ENCODE measurements around the gene MPPED1. TPM values are rescaled to one million over a fixed set of nuclear protein-coding genes. Genes with fewer than 3 reads are reported as not detected.

Gene MPPED1
- polyA plus RNA-seq, 1 of the 3 experiments (the other 2 are of a cell fraction): 0.03 TPM

GRCh38 chr22:43502306-43502874, 90.6 kb downstream of the MPPED1 start:
- Histone ChIP-seq H2AFZ (ENCODE audit: low read depth) (no peak overlapping the region), H3K4me2 (no peak overlapping the region), H3K4me3 (ENCODE audit: low read depth in 2 of 2, low read length in 1 of 2) (no peak overlapping the region), H3K36me3 (replicated peaks in 1 of 2; ENCODE audit: control insufficient read depth in 1 of 2, insufficient read depth in 2 of 2, low read length in 1 of 2) (no peaks in the 10 kb centered on the region), H3K27me3 (ENCODE audit: insufficient read depth) (no peaks in the 10 kb centered on the region), H3K4me1 (ENCODE audit: control insufficient read depth in 1 of 2, insufficient read depth in 2 of 2, low read depth in 1 of 2, low read length in 1 of 2) (no peaks in the 10 kb centered on the region), H3K9ac (no peak overlapping the region), H3K9me2 (no peaks in the 10 kb centered on the region), H3K79me2 (ENCODE audit: insufficient read depth) (no peaks in the 10 kb centered on the region), H4K20me1 (ENCODE audit: insufficient read depth) (no peaks in the 10 kb centered on the region), H3F3A (replicated peaks; ENCODE audit: insufficient read depth) (no peaks in the 10 kb centered on the region), H3K27ac (ENCODE audit: low read depth in 2 of 2, low read length in 1 of 2) (no peak overlapping the region), H3K9me3 (no peaks in the 10 kb centered on the region)
- POLR2A ChIA-PET: no interaction called here
- 50% methylated on average over 2 of the region's 20 CpGs for WGBS (ENCODE audit: low lambda C conversion rate)
- DNase-seq: no peak
- TF ChIP-seq ZBTB33 (IDR thresholded peaks at IDR 0.05; ENCODE audit: borderline replicate concordance, low read depth) (no peak), MEF2A (IDR thresholded peaks at IDR 0.05; ENCODE audit: borderline replicate concordance, low read depth) (no peak), FOSL2 (IDR thresholded peaks at IDR 0.05; ENCODE audit: borderline replicate concordance, low read depth) (no peak), TEAD4 (IDR thresholded peaks at IDR 0.05; ENCODE audit: borderline replicate concordance, insufficient read depth) (no peak), USF2 (IDR thresholded peaks at IDR 0.05; ENCODE audit: borderline replicate concordance, low read depth, low read length) (no peak), FOXJ3 (CRISPR knock-in tag; IDR thresholded peaks at IDR 0.05) (no peak), IRF3 (IDR thresholded peaks at IDR 0.05; ENCODE audit: low read depth, low read length) (no peak), MAX (IDR thresholded peaks at IDR 0.05; ENCODE audit: low read depth) (no peak), SMC3 (IDR thresholded peaks at IDR 0.05; ENCODE audit: low read depth, low read length) (no peak), CHD2 (IDR thresholded peaks at IDR 0.05; ENCODE audit: low read length, partially characterized antibody) (no peak)
- CTCF ChIA-PET: no interaction called here

GRCh38 chr22:43504068-43504467, 92.3 kb downstream of the MPPED1 start:
- Histone ChIP-seq H3K27me3 (ENCODE audit: insufficient read depth) (no peaks in the 10 kb centered on the region), H3K4me2 (no peak overlapping the region), H3K9ac (no peak overlapping the region), H3K27ac (ENCODE audit: low read depth in 2 of 2, low read length in 1 of 2) (no peak overlapping the region), H3K79me2 (ENCODE audit: insufficient read depth) (no peaks in the 10 kb centered on the region), H3K4me1 (ENCODE audit: control insufficient read depth in 1 of 2, insufficient read depth in 2 of 2, low read depth in 1 of 2, low read length in 1 of 2) (no peaks in the 10 kb centered on the region), H3K9me2 (no peaks in the 10 kb centered on the region), H3F3A (replicated peaks; ENCODE audit: insufficient read depth) (no peaks in the 10 kb centered on the region), H3K9me3 (no peaks in the 10 kb centered on the region), H3K4me3 (ENCODE audit: low read depth in 2 of 2, low read length in 1 of 2) (no peak overlapping the region), H2AFZ (ENCODE audit: low read depth) (no peak overlapping the region), H3K36me3 (replicated peaks in 1 of 2; ENCODE audit: control insufficient read depth in 1 of 2, insufficient read depth in 2 of 2, low read length in 1 of 2) (no peaks in the 10 kb centered on the region), H4K20me1 (ENCODE audit: insufficient read depth) (no peaks in the 10 kb centered on the region)
- ChIA-PET POLR2A (no interaction called here), CTCF (no interaction called here)
- WGBS (ENCODE audit: low lambda C conversion rate): 68% methylated on average over 3 of the region's 3 CpGs
- no peak for DNase-seq
- TF ChIP-seq EZH2phosphoT487 (IDR thresholded peaks at IDR 0.05; ENCODE audit: borderline replicate concordance, low read depth) (no peak), CTCF (IDR thresholded peaks at IDR 0.05) (no peak), ELF1 (IDR thresholded peaks at IDR 0.05) (no peak), RAD21 (IDR thresholded peaks at IDR 0.05; ENCODE audit: low read length) (no peak), MEF2A (IDR thresholded peaks at IDR 0.05; ENCODE audit: borderline replicate concordance, low read depth) (no peak), NRF1 (IDR thresholded peaks at IDR 0.05; ENCODE audit: low read depth, low read length) (no peak), REST (IDR thresholded peaks at IDR 0.05; ENCODE audit: low read depth, low read length) (no peak), EP300 (IDR thresholded peaks at IDR 0.05; ENCODE audit: borderline replicate concordance in 1 of 2, low read depth in 1 of 2, low read length in 1 of 2) (no peak), GABPA (IDR thresholded peaks at IDR 0.05; ENCODE audit: low read depth) (no peak)
